Karpas-422 (cell line): ENCODE results near the gene TMEM35A. TPM values are rescaled to one million over a fixed set of nuclear protein-coding genes. Genes with fewer than 3 reads are reported as not detected.

Experiments
- DNase-seq: peaks from one replicate; pipeline ENCODE4 v3.0.0-alpha.2; 2015
- H2AFZ ChIP-seq: fragments of 200-600 bp; sonication (generic); 2 replicates; pipeline ENCODE4 v1.6.1; 2014; ENCODE audit warnings: antibody characterized with exemption, low read length, mixed read lengths
- H3K27ac ChIP-seq: fragments of 200-600 bp; sonication (generic); 2 replicates; pipeline ENCODE4 v1.5.1; 2014; ENCODE audit warnings: mild to moderate bottlenecking, low read length, moderate library complexity
- H3K27me3 ChIP-seq: fragments of 200-600 bp; sonication (generic); 2 replicates; pipeline ENCODE4 v1.6.1; 2014; ENCODE audit warnings: low read length, mixed read lengths
- H3K36me3 ChIP-seq: fragments of 200-600 bp; sonication (generic); 2 replicates; pipeline ENCODE4 v1.6.1; 2014; ENCODE audit warnings: low read length, mixed read lengths; ENCODE audit not compliant: insufficient read depth
- H3K4me1 ChIP-seq: fragments of 200-600 bp; sonication (generic); 2 replicates; pipeline ENCODE4 v1.6.1; 2014; ENCODE audit warnings: mild to moderate bottlenecking, low read length, mixed read lengths
- H3K4me2 ChIP-seq: fragments of 200-600 bp; sonication (generic); 2 replicates; pipeline ENCODE4 v1.6.1; 2014; ENCODE audit warnings: low read length, low read depth, mild to moderate bottlenecking; ENCODE audit not compliant: poor library complexity, severe bottlenecking
- H3K4me3 ChIP-seq: fragments of 200-600 bp; sonication (generic); 2 replicates; pipeline ENCODE4 v1.5.1; 2014; ENCODE audit warnings: mild to moderate bottlenecking, antibody characterized with exemption, low read length, mixed read lengths
- H3K79me2 ChIP-seq: fragments of 200-600 bp; sonication (generic); 2 replicates; pipeline ENCODE4 v1.6.1; 2014; ENCODE audit warnings: mild to moderate bottlenecking, low read length, mixed read lengths
- H3K9ac ChIP-seq: fragments of 200-600 bp; sonication (generic); 2 replicates; pipeline ENCODE4 v1.6.0; 2014; ENCODE audit warnings: low read length
- H3K9me2 ChIP-seq: fragments of 200-600 bp; sonication (generic), shearing (Covaris generic); replicated peaks from 2 replicates; pipeline ENCODE4 v1.6.0; 2014; ENCODE audit warnings: mild to moderate bottlenecking, low read length, moderate library complexity; ENCODE audit not compliant: insufficient read depth
- H3K9me3 ChIP-seq: fragments of 300-700, 200-600 bp; sonication (generic); 2 replicates; pipeline ENCODE4 v1.6.1; 2014; ENCODE audit warnings: low read length, mixed read lengths
- H4K20me1 ChIP-seq: fragments of 200-600 bp; sonication (generic); 2 replicates; pipeline ENCODE4 v1.6.1; 2014; ENCODE audit warnings: mild to moderate bottlenecking, antibody characterized with exemption, low read length, low read depth; ENCODE audit not compliant: insufficient read depth
- total RNA-seq: library from RNA; depleted of rRNA; stranded (reverse); fragments of >200 nt; shearing (Covaris generic); gene quantifications from 2 replicates; pipeline ENCODE4 v1.2.3, GENCODE V29; 2014; ENCODE audit warnings: low replicate concordance

Gene TMEM35A
- total RNA-seq, 1 experiment from 2014 or later: not detected

DNA sequence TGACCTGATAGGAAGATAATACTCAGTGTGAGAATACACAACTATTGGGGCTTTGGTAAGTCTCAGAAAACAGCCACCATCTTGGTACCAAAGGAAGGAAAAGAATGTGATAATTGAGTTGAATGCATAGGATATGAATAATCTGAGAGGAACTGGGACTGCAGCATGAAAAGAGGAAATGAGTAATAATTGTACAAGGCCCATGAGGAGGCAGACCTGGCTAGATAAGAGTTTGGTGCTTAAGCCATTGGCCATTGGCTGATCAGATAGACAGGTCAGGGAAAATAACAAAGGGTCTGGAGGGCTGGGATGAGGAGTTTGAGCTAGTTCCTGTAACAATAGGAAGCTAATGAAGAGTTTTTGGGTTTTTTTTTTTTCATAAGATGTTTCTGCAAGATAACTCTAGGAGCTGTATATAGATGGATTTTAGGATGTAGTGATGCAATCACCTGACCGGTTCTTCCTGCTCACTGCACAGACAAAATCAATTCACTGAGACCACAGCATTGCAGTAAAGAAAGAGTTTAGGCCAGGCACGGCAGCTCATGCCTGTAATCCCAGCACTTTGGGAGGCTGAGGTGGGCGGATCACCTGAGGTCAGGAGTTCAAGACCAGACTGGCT is 21.5 kb upstream of the TMEM35A start:
- Histone ChIP-seq H3K4me1 (peaks cover 8% of the 10 kb centered on the region), H3K36me3 (no peaks in the 10 kb centered on the region), H3K27me3 (no peaks in the 10 kb centered on the region), H3K9me2 (no peaks in the 10 kb centered on the region), H3K27ac (no peak overlapping the region), H3K79me2 (no peaks in the 10 kb centered on the region), H4K20me1 (no peaks in the 10 kb centered on the region), H3K9me3 (no peaks in the 10 kb centered on the region), H3K4me3 (no peak overlapping the region), H2AFZ (no peak overlapping the region), H3K4me2 (no peak overlapping the region), H3K9ac (no peak overlapping the region)
- peak; percentile 48 for DNase-seq

DNA sequence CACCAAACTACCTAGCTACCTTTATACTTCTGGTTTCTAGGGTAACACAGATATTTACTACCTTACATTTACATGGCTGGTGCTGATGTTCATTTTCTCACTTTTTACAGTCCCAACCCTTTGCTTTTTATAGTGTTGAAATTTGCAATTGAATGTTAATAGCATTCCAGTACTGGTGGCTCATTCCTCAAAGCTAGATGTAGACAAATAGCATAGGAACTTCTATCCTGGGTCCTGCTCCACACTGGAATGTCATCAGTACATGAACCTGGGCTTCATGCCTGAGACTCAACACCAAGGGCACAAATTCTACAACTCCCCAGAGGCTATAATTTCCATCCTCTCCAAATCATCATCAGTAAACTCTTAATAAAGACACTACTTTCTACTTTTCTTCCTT is 16.5 kb upstream of the TMEM35A start:
- no peaks in the 10 kb centered on the region for H3K4me1 ChIP-seq
- no peaks in the 10 kb centered on the region for H3K9me2 ChIP-seq
- no peaks in the 10 kb centered on the region for H3K9me3 ChIP-seq
- no peaks in the 10 kb centered on the region for H3K79me2 ChIP-seq
- H3K36me3 ChIP-seq: no peaks in the 10 kb centered on the region
- no peak overlapping the region for H3K4me3 ChIP-seq
- no peak overlapping the region for H3K9ac ChIP-seq
- H3K4me2 ChIP-seq: no peak overlapping the region
- no peak overlapping the region for H2AFZ ChIP-seq
- no peak for DNase-seq
- no peaks in the 10 kb centered on the region for H3K27me3 ChIP-seq
- H4K20me1 ChIP-seq: no peaks in the 10 kb centered on the region
- H3K27ac ChIP-seq: no peak overlapping the region

DNA sequence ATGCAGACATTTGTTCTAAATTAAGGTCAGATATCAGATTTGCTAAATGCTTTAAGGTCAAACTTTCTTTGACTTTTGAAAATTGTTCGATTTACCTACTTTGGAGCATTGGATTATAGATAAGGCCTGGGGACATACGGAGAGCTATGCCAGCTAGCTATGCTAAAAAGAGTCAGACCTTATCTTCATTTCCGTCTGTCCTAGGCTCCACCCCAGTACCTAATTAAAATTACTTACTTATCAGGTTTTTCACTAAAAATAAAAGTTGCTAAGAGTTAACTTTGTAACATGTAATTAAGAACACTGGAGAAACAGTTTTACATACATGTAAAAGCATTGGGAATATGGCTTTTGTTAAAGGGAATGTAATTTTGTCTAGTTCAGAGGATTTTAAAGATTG is 7.1 kb upstream of the TMEM35A start:
- Histone ChIP-seq H4K20me1 (no peaks in the 10 kb centered on the region), H2AFZ (no peak overlapping the region), H3K4me1 (no peaks in the 10 kb centered on the region)

DNA sequence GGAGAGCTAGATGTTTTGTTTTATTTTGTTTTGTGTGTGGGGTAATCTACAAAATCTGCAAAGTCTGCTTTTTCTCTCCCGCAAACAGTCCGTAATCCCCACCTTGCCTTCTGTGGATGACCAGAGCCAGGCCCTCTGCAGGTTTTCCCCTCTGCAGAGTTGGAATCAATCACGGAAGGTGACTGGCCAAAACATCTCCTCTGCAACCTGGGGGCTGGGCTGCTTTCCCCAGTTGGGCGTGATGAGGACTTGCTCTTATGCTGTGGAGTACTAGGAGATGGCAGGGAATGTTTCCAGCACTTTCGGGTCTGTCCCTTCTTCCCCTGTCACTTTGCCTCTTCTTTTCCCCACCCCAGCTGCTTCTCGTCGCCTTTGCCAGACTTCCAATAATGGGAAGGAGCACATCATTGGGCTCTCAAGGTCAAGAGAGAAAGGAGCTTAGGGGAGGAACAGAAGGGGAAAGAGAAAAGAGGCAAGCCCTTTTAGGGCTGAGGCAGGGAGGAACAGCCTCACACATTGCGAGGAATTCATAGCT is 1.1 kb downstream of the TMEM35A start:
- Histone ChIP-seq H3K9me2 (no peaks in the 10 kb centered on the region), H3K27ac (no peak overlapping the region), H3K36me3 (no peaks in the 10 kb centered on the region), H3K9ac (no peak overlapping the region), H3K9me3 (no peaks in the 10 kb centered on the region), H4K20me1 (no peaks in the 10 kb centered on the region), H3K4me3 (no peak overlapping the region), H3K4me1 (no peaks in the 10 kb centered on the region; the same call in 1 of the 2 replicates), H3K79me2 (no peaks in the 10 kb centered on the region), H3K4me2 (no peak overlapping the region), H3K27me3 (no peaks in the 10 kb centered on the region), H2AFZ (no peak overlapping the region)
- DNase-seq: no peak

More for the DNA sequence above, 7.1 kb upstream of the TMEM35A start:
- Histone ChIP-seq H3K36me3 (no peaks in the 10 kb centered on the region), H3K4me3 (no peak overlapping the region), H3K9me3 (no peaks in the 10 kb centered on the region), H3K27me3 (no peaks in the 10 kb centered on the region), H3K9me2 (no peaks in the 10 kb centered on the region), H3K4me2 (no peak overlapping the region), H3K79me2 (no peaks in the 10 kb centered on the region), H3K27ac (no peak overlapping the region), H3K9ac (no peak overlapping the region)
- no peak for DNase-seq

DNA sequence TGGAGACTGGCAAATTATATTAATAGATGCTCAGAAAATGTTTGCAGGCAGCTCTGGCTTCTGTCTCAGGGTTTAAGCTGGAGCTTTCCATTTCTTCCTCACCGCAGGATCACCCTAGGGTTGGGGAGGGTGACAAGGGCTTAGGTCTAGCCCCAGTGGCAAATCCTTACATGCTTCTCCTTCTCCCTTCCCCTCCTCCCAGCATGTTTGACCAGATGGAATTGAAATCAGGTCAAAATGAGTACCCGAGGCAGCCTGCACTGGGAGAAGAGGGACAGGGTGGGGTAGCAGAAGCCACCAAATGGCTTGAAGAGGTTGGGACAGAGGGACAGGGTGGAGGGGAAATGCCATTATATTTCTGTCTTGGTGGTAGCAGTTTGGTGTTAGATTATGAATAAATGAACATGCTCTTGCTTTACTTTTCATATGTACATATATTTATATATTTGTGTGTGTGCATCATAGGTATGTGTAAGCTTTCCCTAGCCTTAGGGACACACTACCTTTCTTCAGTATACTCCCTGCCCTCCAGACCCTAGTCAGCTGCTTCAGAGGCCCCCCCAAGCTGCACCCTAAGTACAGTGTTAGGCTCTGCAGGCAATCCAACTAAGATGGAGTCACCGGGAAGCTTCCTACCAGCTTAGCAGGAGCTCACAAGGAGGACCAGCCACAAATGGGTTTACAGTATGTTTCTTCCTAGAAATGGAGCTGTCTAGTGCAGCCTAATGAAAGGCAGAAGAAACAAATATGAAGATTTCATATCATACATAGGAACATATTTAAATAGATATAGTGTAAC is 1.8 kb downstream of the TMEM35A start:
- H3K36me3 ChIP-seq: no peaks in the 10 kb centered on the region

DNA sequence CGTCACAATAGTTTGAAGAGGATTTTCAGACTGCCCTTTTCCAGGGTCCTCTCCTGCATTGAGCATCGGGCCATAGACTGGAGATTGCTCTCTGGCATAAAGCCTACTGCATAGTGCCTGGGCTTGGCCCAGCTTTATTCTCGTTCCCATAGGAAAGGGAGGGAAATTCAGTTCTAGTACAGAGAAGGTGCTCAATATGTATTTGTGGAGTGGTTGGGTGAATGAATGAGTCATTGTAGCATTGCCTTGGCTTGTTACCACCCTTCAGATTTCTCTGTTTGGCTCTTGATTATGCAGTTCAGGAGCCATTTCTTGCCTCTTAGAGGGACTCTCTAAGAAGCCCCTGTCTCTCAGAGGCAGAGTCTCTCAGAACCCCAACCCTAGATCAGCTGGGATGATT is 2.6 kb downstream of the TMEM35A start:
- Histone ChIP-seq H3K36me3 (no peaks in the 10 kb centered on the region), H3K27ac (no peak overlapping the region), H3K9me3 (no peaks in the 10 kb centered on the region), H4K20me1 (no peaks in the 10 kb centered on the region), H3K9me2 (no peaks in the 10 kb centered on the region), H3K4me1 (no peaks in the 10 kb centered on the region; the same call in 1 of the 2 replicates), H3K27me3 (no peaks in the 10 kb centered on the region), H2AFZ (no peak overlapping the region), H3K4me2 (no peak overlapping the region), H3K9ac (no peak overlapping the region), H3K4me3 (no peak overlapping the region), H3K79me2 (no peaks in the 10 kb centered on the region)
- DNase-seq: no peak

More for the DNA sequence above, 1.8 kb downstream of the TMEM35A start:
- Histone ChIP-seq H3K9me2 (no peaks in the 10 kb centered on the region), H4K20me1 (no peaks in the 10 kb centered on the region), H3K9me3 (no peaks in the 10 kb centered on the region), H3K4me3 (no peak overlapping the region), H3K27ac (no peak overlapping the region), H3K4me2 (no peak overlapping the region), H2AFZ (no peak overlapping the region), H3K4me1 (no peaks in the 10 kb centered on the region; the same call in 1 of the 2 replicates), H3K9ac (no peak overlapping the region), H3K27me3 (no peaks in the 10 kb centered on the region), H3K79me2 (no peaks in the 10 kb centered on the region)
- no peak for DNase-seq

DNA sequence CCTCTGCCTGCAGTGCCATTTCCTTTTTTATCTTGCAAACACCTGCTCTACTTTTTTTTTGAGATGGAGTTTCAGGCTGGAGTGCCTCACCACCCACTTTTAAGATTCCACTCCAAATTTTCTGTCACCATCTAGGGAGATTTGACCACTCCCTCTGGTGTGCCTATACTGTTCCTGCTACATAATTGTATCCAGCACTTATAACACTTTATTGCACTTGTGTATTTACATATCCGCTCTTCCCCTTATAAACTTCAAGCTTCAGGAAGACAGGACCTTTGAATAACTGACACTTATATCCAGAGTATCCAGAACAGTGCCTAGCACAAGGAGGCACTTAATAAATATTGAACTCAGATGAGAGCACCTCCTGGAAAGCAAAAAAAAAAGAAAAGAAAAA is 13.1 kb downstream of the TMEM35A start:
- no peaks in the 10 kb centered on the region for H3K79me2 ChIP-seq
- no peak overlapping the region for H3K4me3 ChIP-seq
- H3K4me2 ChIP-seq: no peak overlapping the region
- no peaks in the 10 kb centered on the region for H3K36me3 ChIP-seq
- H2AFZ ChIP-seq: no peak overlapping the region
- H3K27ac ChIP-seq: no peak overlapping the region
- H3K27me3 ChIP-seq: no peaks in the 10 kb centered on the region
- no peaks in the 10 kb centered on the region for H3K9me3 ChIP-seq
- no peaks in the 10 kb centered on the region for H3K9me2 ChIP-seq
- no peaks in the 10 kb centered on the region for H4K20me1 ChIP-seq
- H3K9ac ChIP-seq: no peak overlapping the region
- H3K4me1 ChIP-seq: peaks cover under 1% of the 10 kb centered on the region; the same call in 1 of the 2 replicates
- DNase-seq: no peak
